ENCODE results near the gene XRCC3.

Gene XRCC3

DNA sequence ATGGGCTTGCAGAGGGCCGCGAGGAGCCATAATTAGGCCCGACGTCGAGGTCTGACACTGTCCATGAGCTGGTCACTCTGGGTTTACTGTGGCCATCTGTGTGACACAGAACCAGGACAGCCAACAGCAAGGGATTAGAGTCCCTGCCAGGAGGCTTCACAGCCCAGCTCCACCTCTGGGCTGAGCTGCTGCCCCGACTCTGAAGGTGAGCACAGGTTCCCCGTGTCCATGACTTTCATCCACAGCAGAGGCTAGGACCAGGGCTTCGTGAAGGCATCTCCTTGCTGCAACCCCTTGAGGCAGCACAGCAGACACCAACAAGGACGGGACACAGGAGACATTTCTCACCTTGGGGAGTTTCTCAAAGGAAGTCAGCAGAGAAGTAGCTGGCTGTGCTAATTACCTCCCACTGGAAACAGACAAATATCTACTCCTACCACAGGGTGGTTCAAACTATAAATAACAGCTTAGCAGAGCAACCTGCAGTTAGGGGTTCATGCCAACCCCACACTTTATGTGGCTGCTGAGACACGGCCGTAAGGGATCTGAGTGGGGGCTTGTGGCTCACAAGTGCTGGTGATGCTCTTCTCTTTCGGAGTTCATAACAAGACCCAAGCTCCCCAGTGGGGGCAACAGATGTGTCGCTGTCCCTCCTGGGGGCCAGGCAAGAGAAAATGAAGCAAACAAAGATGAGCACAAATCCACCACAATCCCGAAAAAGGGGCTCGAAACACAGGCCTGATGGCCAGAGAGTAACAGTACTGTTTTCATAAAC is 29.6 kb upstream of the XRCC3 start:
- ChIA-PET CTCF (no interaction called here), POLR2A (no interaction called here)
- no peak for DNase-seq (ENCODE audit: extremely low spot score)
- TF ChIP-seq, protein P1, sequence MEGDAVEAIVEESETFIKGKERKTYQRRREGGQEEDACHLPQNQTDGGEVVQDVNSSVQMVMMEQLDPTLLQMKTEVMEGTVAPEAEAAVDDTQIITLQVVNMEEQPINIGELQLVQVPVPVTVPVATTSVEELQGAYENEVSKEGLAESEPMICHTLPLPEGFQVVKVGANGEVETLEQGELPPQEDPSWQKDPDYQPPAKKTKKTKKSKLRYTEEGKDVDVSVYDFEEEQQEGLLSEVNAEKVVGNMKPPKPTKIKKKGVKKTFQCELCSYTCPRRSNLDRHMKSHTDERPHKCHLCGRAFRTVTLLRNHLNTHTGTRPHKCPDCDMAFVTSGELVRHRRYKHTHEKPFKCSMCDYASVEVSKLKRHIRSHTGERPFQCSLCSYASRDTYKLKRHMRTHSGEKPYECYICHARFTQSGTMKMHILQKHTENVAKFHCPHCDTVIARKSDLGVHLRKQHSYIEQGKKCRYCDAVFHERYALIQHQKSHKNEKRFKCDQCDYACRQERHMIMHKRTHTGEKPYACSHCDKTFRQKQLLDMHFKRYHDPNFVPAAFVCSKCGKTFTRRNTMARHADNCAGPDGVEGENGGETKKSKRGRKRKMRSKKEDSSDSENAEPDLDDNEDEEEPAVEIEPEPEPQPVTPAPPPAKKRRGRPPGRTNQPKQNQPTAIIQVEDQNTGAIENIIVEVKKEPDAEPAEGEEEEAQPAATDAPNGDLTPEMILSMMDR (IDR thresholded peaks at IDR 0.05; ENCODE audit: control extremely low read depth, extremely low read depth, low read depth, missing control alignments), result no peak

DNA sequence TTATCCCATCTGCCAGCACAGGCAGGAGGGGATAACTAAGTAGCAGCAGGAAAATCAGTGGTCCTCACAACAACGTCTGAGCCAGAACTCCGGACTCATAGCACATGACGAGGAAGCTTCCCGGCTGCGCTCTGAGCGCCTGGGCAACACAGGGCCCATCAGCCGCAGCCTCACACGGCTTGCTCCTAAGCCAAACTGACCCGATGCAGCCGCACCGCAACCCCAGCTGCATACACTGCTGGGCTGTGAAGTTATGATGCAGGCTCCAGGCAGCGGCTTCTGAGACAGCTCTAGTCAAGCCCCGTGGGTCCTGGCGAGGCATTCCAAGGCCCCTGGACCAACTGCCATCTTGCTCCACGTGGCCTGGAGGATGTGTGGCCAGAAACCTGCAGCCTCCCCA is 28.4 kb upstream of the XRCC3 start:
- TF ChIP-seq, protein P1 (IDR thresholded peaks at IDR 0.05; ENCODE audit: control extremely low read depth, extremely low read depth, low read depth, missing control alignments), result no peak
- ChIA-PET POLR2A (no interaction called here), CTCF (interaction anchor here (1.3 kb wide), 1 partner anchor 17 kb away, joined by 3 read pairs; no protein-coding TSS in a partner anchor)
- DNase-seq (ENCODE audit: extremely low spot score), result no peak

GRCh38 chr14:103742499-103743255 is 27.4 kb upstream of the XRCC3 start:
- no peak for DNase-seq (ENCODE audit: extremely low spot score)
- POLR2A ChIA-PET, result interaction anchor here (1.0 kb wide), 1 partner anchor 27 kb away, joined by 3 read pairs; the partner anchor contains the start of genes XRCC3 and ZFYVE21
- CTCF ChIA-PET, result interaction anchor here (1.0 to 1.5 kb wide), 3 partner anchors 17 to 158 kb away, joined by 3 read pairs; no protein-coding TSS in a partner anchor
- TF ChIP-seq, protein P1 (IDR thresholded peaks at IDR 0.05; ENCODE audit: control extremely low read depth, extremely low read depth, low read depth, missing control alignments), result no peak

GRCh38 chr14:103741876-103742275 is 26.6 kb upstream of the XRCC3 start:
- ChIA-PET POLR2A (interaction anchor here (1.0 kb wide), 1 partner anchor 26 kb away, joined by 3 read pairs; the partner anchor contains the start of genes XRCC3 and ZFYVE21), CTCF (interaction anchor here (1.0 to 1.5 kb wide), 2 partner anchors 17 to 159 kb away, joined by 3 read pairs; no protein-coding TSS in a partner anchor)
- DNase-seq (ENCODE audit: extremely low spot score), result no peak
- TF ChIP-seq, protein P1 (IDR thresholded peaks at IDR 0.05; ENCODE audit: control extremely low read depth, extremely low read depth, low read depth, missing control alignments), result no peak

DNA sequence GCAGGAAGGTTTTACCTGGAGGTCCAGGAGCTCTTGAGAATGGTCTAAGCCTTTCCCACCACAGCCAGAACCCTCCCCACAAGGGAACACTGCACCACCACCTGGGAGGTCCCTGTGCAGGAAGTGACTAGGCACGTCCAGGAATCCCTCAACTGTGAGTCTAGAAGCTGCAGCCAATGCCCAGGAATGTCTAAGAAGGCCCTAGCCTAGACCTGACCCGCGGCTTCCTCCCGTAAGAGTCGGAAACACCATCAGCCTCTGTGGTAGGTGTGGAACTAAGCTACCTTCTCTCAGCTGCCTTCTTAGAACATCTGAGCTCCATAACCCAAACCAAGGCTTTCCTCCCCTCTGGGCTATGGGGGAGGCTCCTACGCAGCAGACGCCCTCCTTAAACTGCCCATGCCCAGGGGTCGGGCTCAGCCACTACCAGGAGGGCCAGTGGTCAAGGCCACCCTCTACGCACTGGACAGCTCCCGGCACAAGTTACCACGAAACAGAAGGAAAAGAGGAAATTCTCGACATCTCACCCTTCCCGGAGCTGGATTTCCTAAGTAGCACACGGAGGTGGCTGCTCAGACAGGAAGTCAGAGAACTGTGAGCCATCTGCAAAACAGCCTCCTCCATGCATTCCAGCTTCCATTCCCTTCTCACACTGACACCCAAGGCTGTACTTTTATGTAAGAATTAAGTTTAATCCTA is 25.9 kb upstream of the XRCC3 start:
- DNase-seq (ENCODE audit: extremely low spot score), result no peak
- POLR2A ChIA-PET, result no interaction called here
- CTCF ChIA-PET, result interaction anchor here (1.5 to 1.8 kb wide), 2 partner anchors 9 to 16 kb away, joined by 3 read pairs; no protein-coding TSS in a partner anchor
- TF ChIP-seq, protein P1 (IDR thresholded peaks at IDR 0.05; ENCODE audit: control extremely low read depth, extremely low read depth, low read depth, missing control alignments), result no peak

All from GM10248 (cell line).